Motor neuron (in vitro differentiated cells): ENCODE results near the gene SEMA3E. TPM values are rescaled to one million over a fixed set of nuclear protein-coding genes. Genes with fewer than 3 reads are reported as not detected.
"Not testable (repeated sequence)": the region's sequence is repeated elsewhere in the genome, so short reads cannot be mapped to it uniquely, and the experiment has no call there.

ENCODE experiments used
- ATAC-seq, 8 experiments: fragments of 200-7000 bp; cut with Tn5 transposase; replicated peaks in 6 of 8; 2 replicates each; pipeline ENCODE4 v1.8.0; 2021; ENCODE audit warnings: mild to moderate bottlenecking in 8 of 8, moderate library complexity in 8 of 8
- H3K27ac ChIP-seq, 2 donors: fragments of 250-450 bp; sonication (Bioruptor Pico); 2 replicates each; pipeline ENCODE4 v1.9.0; 2021; ENCODE audit warnings: antibody characterized with exemption in 2 of 2, mild to moderate bottlenecking in 2 of 2, moderate library complexity in 1 of 2
- H3K4me1 ChIP-seq, 2 donors: fragments of 250-450 bp; sonication (Bioruptor Pico); replicated peaks in 1 of 2; 2 replicates each; pipeline ENCODE4 v1.6.1; 2021; ENCODE audit warnings: antibody characterized with exemption in 2 of 2, mild to moderate bottlenecking in 2 of 2, moderate library complexity in 1 of 2
- H3K4me3 ChIP-seq, 5 donors: fragments of 250-450 bp; sonication (Bioruptor Pico); 2 replicates each; pipeline ENCODE4 v1.9.0; 2021; ENCODE audit warnings: antibody characterized with exemption in 5 of 5, mild to moderate bottlenecking in 5 of 5, moderate library complexity in 4 of 5
- WGBS, 10 experiments: fragments of 450-650 bp; shearing (Covaris generic); methylation state at CpG; one replicate each; pipeline ENCODE4 v1.0.0; 2022; 5-methylcytosine and 5-hydroxymethylcytosine counted together
- in situ Hi-C, 9 experiments: fragments of 400-800 bp; cut with MboI; loops; one replicate each; pipeline ENCODE4 v1.15.0; 2021; ENCODE audit warnings: low sequenced_read_pairs in 9 of 9, low pct_unique_long_range_greater_than_20kb in 2 of 9; ENCODE audit not compliant: unreplicated experiment in 9 of 9
- total RNA-seq, 8 experiments: library from RNA; unstranded; fragments of 300-600 nt; gene quantifications; 2 replicates each; pipeline versions ENCODE4 v1.2.3 to v1.2.4, GENCODE V29; 2022

SEMA3E gene
- total RNA-seq, 8 experiments from 2014 or later: 1.2 to 14.1 (median 7.0) TPM

DNA sequence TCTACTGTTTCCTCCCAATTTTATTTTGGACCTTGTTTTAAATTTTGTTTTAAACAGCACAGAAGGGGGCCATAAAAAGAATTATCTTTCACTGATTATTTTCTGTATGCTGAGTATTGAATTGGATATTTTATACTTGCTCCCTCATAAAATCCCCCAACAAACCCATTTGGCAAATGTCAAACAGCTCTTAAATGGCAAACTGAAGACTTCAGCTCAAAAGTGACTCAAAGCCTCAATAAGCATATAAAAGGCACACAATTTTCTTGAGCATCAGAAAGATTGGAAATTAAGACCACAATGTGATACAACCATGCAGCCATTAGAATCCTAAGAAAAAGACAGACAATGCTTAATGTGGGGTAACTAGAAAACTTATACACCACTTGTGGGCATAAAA lies 199.2 kb downstream of the SEMA3E start:
- in situ Hi-C loops: no loop called here
- Histone ChIP-seq H3K27ac (no peak overlapping the region), H3K4me1 (peaks cover 6 to 14% of the 10 kb centered on the region in 2 donors), H3K4me3 (no peak overlapping the region)
- no peak for ATAC-seq

DNA sequence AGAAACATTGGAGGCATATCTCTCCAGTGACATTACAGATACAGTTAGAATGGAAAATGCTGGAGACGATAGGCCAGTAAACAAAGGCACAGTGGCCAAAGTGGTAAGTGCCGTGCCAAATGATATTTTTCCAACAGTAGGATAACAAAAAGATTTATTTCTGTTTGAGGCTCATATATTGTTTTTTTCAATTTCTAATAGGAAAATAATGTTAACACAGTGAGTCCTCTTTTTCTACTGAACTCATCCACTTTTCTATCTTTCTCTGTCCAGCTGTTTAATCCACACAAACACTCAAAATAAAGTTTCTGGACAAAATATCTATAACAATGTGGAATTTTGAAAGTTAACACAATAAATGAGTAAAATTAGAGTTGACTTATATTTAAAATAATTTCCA lies 201.3 kb downstream of the SEMA3E start:
- Histone ChIP-seq H3K4me1 (peaks cover 6 to 14% of the 10 kb centered on the region in 2 donors), H3K4me3 (no peak overlapping the region), H3K27ac (no peak overlapping the region)
- 58 to 100% (median 90%) methylated on average over 1 to 2 of the region's 2 CpGs for WGBS, 10 experiments
- ATAC-seq: no peak
- in situ Hi-C loops: no loop called here

DNA sequence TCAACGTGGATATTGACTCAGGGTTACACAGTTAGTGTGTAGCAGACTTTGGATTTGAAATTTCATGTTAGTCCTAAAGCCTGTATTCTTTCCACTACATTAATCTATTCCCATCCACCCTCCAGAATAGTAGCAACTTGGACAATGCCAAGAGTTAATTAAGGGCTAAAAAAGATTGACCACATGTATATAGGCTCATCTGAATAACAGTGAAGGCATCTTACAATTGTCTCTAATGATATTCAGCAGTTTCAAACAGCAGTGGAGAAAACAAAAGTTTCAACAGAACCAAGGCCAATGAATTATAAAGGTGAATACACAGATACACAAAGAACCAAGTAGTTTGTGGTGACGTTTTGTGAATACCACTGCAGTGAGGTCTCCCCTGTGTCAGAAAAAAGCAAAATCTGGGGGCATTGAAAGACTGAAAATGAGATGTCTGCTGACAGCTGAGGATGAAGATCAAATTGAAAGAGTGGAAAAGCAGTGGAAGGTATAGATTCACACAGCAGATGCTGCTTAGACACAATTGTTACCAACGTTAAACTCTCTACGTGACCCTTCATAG lies 202.8 kb downstream of the SEMA3E start:
- H3K4me3 ChIP-seq: no peak overlapping the region
- WGBS, 10 experiments: 11 to 67% (median 28%) methylated on average over 2 to 4 of the region's 4 CpGs; no CpG with 5 or more reads in 1 of the 10 experiments
- in situ Hi-C loops: no loop called here
- H3K4me1 ChIP-seq: peaks cover 4 to 6% of the 10 kb centered on the region in 2 donors
- no peak overlapping the region for H3K27ac ChIP-seq
- ATAC-seq: peak in 5 of 8 experiments; percentile 71 to 91 (median 88)

DNA sequence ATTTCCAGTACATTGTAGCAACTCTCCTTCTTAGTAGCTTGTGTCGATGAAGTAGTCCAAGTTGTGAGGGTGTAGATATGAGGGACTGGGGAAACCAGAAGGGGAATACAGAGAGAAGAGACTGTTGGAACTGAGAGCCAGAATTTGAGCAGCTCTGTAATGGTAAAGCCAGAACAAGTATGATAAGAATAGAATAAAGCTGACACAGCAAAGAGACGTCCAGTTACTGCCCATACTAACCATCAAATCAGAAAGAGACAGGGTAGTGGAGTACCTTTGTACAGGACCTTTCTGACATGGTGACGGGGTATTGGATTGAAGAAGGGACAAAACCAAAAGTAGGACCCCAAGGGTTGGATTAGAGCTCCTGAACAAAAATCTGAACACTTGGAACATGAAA lies 206.0 kb downstream of the SEMA3E start:
- ATAC-seq: no peak
- Histone ChIP-seq H3K27ac (no peak overlapping the region), H3K4me1 (peaks cover 4 to 6% of the 10 kb centered on the region in 2 donors), H3K4me3 (no peak overlapping the region)
- 33 to 100% (median 89%) methylated on average over 1 to 3 of the region's 3 CpGs; no CpG with 5 or more reads in 2 of the 10 experiments for WGBS, 10 experiments
- in situ Hi-C loops: no loop called here

DNA sequence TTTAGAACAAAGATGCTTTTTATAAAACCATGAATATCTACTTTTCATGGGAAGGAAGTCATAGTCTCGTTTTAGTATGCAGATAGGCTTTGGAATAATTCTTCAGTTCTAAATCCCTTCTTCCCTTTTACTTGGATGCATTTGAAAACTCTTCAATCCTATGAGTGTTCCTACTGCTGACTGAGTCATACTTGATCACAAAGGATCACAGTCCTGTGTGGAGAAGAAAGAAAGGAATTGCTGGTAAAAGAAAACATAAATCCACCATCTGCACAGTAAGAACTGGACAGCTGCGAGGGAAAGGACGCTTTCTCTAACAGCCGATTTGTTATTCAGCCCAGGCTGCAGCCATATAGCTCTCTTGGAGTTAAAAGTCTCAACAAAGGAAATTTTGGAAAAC lies 209.9 kb downstream of the SEMA3E start:
- 0 to 63% (median 8%) methylated on average over 1 to 4 of the region's 4 CpGs for WGBS, 10 experiments
- in situ Hi-C loops: no loop called here
- no peak overlapping the region for H3K4me3 ChIP-seq
- H3K4me1 ChIP-seq: no peaks in the 10 kb centered on the region
- peak overlapping the region in 1 of 2 donors; percentile 12 for H3K27ac ChIP-seq
- ATAC-seq: peak in 5 of 8 experiments; percentile 97 to 98 (median 98)

DNA sequence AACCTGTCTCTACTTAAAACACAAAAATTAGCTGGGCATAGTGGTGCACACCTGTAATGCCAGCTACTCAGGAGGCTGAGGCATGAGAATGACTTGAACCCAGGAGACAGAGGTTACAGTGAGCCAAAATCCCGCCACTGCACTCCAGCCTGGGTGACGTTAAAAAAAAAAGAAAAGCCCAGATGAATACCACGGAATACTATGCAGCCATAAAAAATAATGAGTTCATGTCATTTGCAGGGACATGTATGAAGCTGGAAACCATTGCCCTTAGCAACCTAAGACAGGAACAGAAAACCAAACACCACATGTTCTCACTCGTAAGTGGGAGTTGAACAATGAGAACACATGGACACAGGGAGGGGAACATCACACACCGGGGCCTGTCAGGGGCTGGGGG lies 218.7 kb downstream of the SEMA3E start:
- in situ Hi-C loops, H3K4me3 ChIP-seq, ATAC-seq, H3K27ac ChIP-seq: not testable (repeated sequence)
- 40 to 100% (median 100%) methylated on average over 2 to 3 of the region's 5 CpGs; no CpG with 5 or more reads in 6 of the 10 experiments for WGBS, 10 experiments
- peaks cover 4 to 13% of the 10 kb centered on the region in 2 donors for H3K4me1 ChIP-seq

DNA sequence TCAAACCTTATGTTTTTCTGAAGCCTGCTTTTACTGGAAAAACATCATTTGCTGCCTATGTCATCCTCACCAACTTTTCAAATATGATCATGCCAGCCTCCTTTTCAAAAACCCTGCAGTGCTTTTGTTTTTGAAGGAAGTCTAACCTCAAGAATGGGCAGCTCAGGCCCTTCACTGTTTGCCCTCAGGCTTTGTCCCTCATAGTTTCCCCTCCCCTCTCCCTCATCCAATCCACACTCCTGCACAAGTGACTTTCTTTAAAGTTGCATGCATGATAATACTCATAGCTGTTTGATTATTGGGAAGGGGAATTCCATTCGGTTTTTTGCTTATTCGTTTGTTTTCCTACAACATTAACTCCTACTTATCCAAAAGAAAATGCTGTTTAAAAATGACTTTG lies 219.4 kb downstream of the SEMA3E start:
- in situ Hi-C loops: no loop called here
- 0 to 38% (median 10%) methylated on average over 1 to 2 of the region's 2 CpGs for WGBS, 10 experiments
- no peak for ATAC-seq
- Histone ChIP-seq H3K4me1 (peaks cover 4 to 13% of the 10 kb centered on the region in 2 donors), H3K27ac (no peak overlapping the region), H3K4me3 (no peak overlapping the region)

DNA sequence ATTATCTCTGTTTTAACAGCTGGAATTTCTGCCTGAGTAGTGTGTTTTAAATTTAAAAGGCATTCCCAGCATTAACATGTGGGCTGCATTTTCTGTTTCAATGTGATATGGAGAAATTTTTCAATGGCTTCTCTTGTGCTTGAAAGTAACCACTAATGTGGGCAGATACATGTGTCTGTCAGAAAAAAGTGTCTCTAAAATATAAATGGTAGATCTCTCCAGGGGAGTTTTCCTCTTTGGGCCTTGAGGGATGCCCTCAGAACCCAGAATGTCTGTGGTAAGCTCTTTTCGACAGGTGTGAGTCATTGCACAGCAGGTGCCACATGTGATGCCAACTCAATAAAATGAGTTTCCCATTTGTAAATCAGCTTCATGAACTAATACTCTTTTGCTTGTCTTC lies 221.1 kb downstream of the SEMA3E start:
- WGBS, 10 experiments: 11 to 71% (median 39%) methylated on average over 1 of the region's 1 CpG; no CpG with 5 or more reads in 4 of the 10 experiments
- peaks cover 4 to 13% of the 10 kb centered on the region in 2 donors for H3K4me1 ChIP-seq
- in situ Hi-C loops: no loop called here
- H3K27ac ChIP-seq: no peak overlapping the region
- no peak for ATAC-seq
- H3K4me3 ChIP-seq: no peak overlapping the region

DNA sequence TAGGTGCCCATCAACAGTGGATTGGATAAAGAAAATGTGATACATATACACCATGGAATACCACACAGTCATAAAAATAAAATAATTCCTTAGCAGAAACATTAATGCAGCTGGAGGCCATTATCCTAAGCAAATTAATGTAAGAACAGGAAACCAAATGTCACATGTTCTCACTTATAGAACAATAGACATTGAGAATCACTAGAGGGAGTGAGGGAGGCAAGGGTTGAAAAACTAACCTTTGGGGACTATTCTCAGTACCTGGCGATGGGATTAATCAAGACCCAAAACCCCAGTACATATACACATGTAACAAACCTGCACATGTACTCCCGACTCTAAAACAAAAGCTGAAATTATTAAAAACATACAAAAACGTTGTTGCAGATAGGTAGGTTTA lies 222.6 kb downstream of the SEMA3E start:
- no peak for ATAC-seq
- in situ Hi-C loops: no loop called here
- peaks cover 4 to 13% of the 10 kb centered on the region in 2 donors for H3K4me1 ChIP-seq
- H3K27ac ChIP-seq: no peak overlapping the region
- H3K4me3 ChIP-seq: no peak overlapping the region
- WGBS, 10 experiments: 14 to 83% (median 53%) methylated on average over 1 to 3 of the region's 3 CpGs; no CpG with 5 or more reads in 2 of the 10 experiments

DNA sequence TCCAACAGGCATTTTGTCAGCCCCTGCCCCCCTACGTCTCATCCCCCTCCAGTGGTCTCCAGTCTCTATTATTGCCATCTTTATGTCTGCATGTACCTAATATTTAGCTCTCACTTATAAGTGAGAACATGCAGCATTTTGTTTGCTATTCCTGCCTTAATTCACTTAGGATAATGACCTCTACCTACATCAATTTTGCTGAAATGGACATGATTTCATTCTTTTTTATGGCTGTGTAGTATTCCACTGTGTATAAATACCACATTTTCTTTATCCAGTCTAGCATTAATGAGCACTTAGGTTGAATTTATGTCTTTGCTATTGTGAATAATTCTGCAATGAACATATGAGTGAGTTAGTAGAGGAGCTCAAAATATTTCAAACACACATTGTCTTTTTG lies 229.9 kb downstream of the SEMA3E start:
- peaks cover 0 to under 1% of the 10 kb centered on the region in 2 donors for H3K4me1 ChIP-seq
- no peak for ATAC-seq
- 17 to 100% (median 76%) methylated on average over 1 of the region's 1 CpG; no CpG with 5 or more reads in 4 of the 10 experiments for WGBS, 10 experiments
- H3K4me3 ChIP-seq: no peak overlapping the region
- H3K27ac ChIP-seq: no peak overlapping the region
- in situ Hi-C loops: loop anchor here in 7 of 9 experiments (25.0 kb wide), 3 partner anchors 218 to 493 kb away; partner anchors contain the start of gene SEMA3E (in 1 of the 7)

DNA sequence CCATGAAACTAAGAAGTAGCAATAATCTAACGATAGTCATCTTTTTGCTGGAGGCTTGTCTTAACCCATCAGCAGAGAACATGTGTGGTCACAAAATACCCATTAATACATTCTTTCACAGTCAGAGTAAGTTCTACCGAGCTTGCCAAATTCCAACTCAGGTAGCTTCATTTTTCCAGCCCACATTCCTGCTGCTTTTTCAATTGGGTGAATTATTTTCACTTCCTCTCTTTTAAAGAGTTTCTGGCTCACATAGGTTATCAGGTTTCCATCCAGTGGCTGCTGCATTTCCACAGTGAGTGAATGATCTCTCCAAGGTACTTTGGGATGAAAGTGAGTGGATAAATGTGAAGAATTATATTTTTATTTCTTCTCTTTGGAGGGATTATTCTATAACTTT lies 233.1 kb downstream of the SEMA3E start:
- WGBS, 10 experiments: 11 to 65% (median 51%) methylated on average over 2 of the region's 2 CpGs; no CpG with 5 or more reads in 3 of the 10 experiments
- H3K4me3 ChIP-seq: no peak overlapping the region
- H3K27ac ChIP-seq: no peak overlapping the region
- in situ Hi-C loops: loop anchor here in 7 of 9 experiments (25.0 kb wide), 3 partner anchors 221 to 496 kb away; partner anchors contain the start of gene SEMA3E (in 1 of the 7)
- ATAC-seq: no peak
- H3K4me1 ChIP-seq: peaks cover 0 to 9% of the 10 kb centered on the region in 2 donors

DNA sequence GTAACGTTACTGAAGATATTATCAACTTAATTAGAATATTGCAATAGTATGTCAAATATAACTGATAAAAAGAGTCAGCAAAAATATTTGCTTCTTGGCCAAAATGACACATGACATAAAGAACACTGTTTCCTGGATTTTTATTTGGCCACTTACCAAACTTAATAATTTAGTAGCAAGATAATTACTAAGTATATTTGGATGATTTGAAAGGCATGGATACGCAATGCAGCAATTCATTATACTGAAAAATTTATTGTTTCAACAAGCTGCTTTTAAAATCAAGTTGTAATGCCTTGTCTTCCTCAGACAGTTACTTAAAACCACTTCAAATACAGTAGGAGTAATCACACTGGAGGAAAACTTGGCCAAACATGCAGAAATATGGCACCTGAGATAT lies 234.0 kb downstream of the SEMA3E start:
- no peak for ATAC-seq
- Histone ChIP-seq H3K4me3 (no peak overlapping the region), H3K4me1 (peaks cover 0 to 9% of the 10 kb centered on the region in 2 donors), H3K27ac (no peak overlapping the region)
- in situ Hi-C loops: loop anchor here in 7 of 9 experiments (25.0 kb wide), 3 partner anchors 222 to 497 kb away; partner anchors contain the start of gene SEMA3E (in 1 of the 7)
- WGBS, 10 experiments: 0 to 76% (median 50%) methylated on average over 1 to 2 of the region's 2 CpGs; no CpG with 5 or more reads in 1 of the 10 experiments

DNA sequence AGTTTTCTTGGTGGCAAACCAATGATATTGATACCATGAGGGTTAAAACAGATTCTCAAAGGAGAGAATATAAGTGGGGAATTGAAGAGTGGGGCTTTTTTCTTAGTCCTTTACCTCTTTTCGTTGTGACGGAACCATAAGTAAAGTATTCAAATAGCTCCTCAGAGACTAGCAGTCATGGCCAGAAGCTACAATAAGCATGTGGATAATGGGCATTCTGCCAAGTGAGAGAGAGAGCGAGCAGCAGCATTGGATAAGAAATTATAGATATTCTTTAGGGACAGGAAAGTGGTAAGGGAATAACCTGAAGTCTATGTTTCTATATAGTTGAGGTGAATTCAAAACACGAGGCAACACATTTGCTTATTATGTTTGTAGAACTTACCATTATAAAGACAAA lies 235.1 kb downstream of the SEMA3E start:
- in situ Hi-C loops: loop anchor here in 7 of 9 experiments (25.0 kb wide), 3 partner anchors 223 to 498 kb away; partner anchors contain the start of gene SEMA3E (in 1 of the 7)
- 8 to 70% (median 33%) methylated on average over 1 to 4 of the region's 4 CpGs; no CpG with 5 or more reads in 1 of the 10 experiments for WGBS, 10 experiments
- peak in 2 of 8 experiments; percentile 33 to 36 for ATAC-seq
- Histone ChIP-seq H3K4me1 (peaks cover 0 to 9% of the 10 kb centered on the region in 2 donors), H3K4me3 (no peak overlapping the region), H3K27ac (no peak overlapping the region)
